Ureter (tissue), 1 donor: ENCODE data around the gene CELSR3. TPM values are rescaled to one million over a fixed set of nuclear protein-coding genes. Genes with fewer than 3 reads are reported as not detected.

ENCODE experiments used
- DNase-seq: peaks from one replicate; pipeline ENCODE4 v3.0.0-alpha.2; 2020; ENCODE audit warnings: low spot score
- total RNA-seq: library from RNA; stranded (reverse); gene quantifications from one replicate; pipeline ENCODE4 v1.2.4, GENCODE V29; 2023
- donor health status: DM: yes; HTN: yes; CAD: no.

The CELSR3 gene
- total RNA-seq, 1 donor from 2014 or later = 1.5 TPM

- peak; percentile 90 for DNase-seq
These were observed 23.2 kb upstream of the CELSR3 start, which contains the start of gene NCKIPSD for GRCh38 chr3:48685603-48686511. NCKIPSD (minus strand) TSS chr3:48685915; CDS start chr3:48685807, 108 bp downstream.

GRCh38 chr3:48685293-48685602 is 22.6 kb upstream of the CELSR3 start:
- DNase-seq = no peak

- no peak for DNase-seq
These were observed 21.9 kb upstream of the CELSR3 start for GRCh38 chr3:48684480-48685143.

- DNase-seq = no peak
These were observed 21.3 kb upstream of the CELSR3 start for GRCh38 chr3:48684054-48684349.

GRCh38 chr3:48682786-48683185 is 20.1 kb upstream of the CELSR3 start:
- no peak for DNase-seq

GRCh38 chr3:48681974-48682610 is 19.4 kb upstream of the CELSR3 start:
- no peak for DNase-seq

- DNase-seq = no peak
These were observed 18.8 kb upstream of the CELSR3 start for GRCh38 chr3:48681541-48681880.

GRCh38 chr3:48680811-48681540 is 18.3 kb upstream of the CELSR3 start:
- DNase-seq = no peak

GRCh38 chr3:48679411-48680391 is 17.0 kb upstream of the CELSR3 start:
- DNase-seq = no peak

GRCh38 chr3:48678566-48679380 is 16.1 kb upstream of the CELSR3 start:
- no peak for DNase-seq

- no peak for DNase-seq
These were observed 15.4 kb upstream of the CELSR3 start for GRCh38 chr3:48678056-48678455.

- no peak for DNase-seq
These were observed 11.8 kb upstream of the CELSR3 start for GRCh38 chr3:48674505-48674904.

GRCh38 chr3:48672522-48672921 is 9.8 kb upstream of the CELSR3 start:
- DNase-seq = no peak

GRCh38 chr3:48664929-48665328 is 2.2 kb upstream of the CELSR3 start:
- DNase-seq = no peak

GRCh38 chr3:48664313-48664644 is 1.6 kb upstream of the CELSR3 start:
- DNase-seq = no peak

GRCh38 chr3:48663489-48664312 is 1.0 kb upstream of the CELSR3 start:
- DNase-seq = peak; percentile 96

- no peak for DNase-seq
These were observed 437 bp downstream of the CELSR3 start for GRCh38 chr3:48662145-48662752.

GRCh38 chr3:48661501-48662144 is 1.1 kb downstream of the CELSR3 start:
- peak; percentile 69 for DNase-seq
